Osteoblast (primary cell): ENCODE data around the gene PLD4. TPM values are rescaled to one million over a fixed set of nuclear protein-coding genes. Genes with fewer than 3 reads are reported as not detected.

Experiments
- DNase-seq: peaks from one replicate; pipeline ENCODE4 v3.0.0; 2011; ENCODE audit warnings: low spot score, mixed read lengths; ENCODE audit not compliant: insufficient read length; ENCODE audit errors: missing footprints
- H2AFZ ChIP-seq: 2 replicates; pipeline ENCODE4 v1.6.0; 2011; ENCODE audit warnings: mild to moderate bottlenecking, low read length
- H3K27ac ChIP-seq: 2 replicates; pipeline ENCODE4 v1.5.1; 2011; ENCODE audit warnings: mild to moderate bottlenecking, low read depth, low read length, moderate library complexity
- H3K27me3 ChIP-seq: 2 replicates; pipeline ENCODE4 v1.6.0; 2012; ENCODE audit warnings: mild to moderate bottlenecking, control low read depth, inconsistent platforms, low read length, moderate library complexity; ENCODE audit not compliant: insufficient read depth
- H3K36me3 ChIP-seq: 2 replicates; pipeline ENCODE4 v1.5.1; 2011; ENCODE audit warnings: mild to moderate bottlenecking, low read length, control low read depth, moderate library complexity; ENCODE audit not compliant: insufficient read depth
- H3K4me1 ChIP-seq: 2 replicates; pipeline ENCODE4 v1.5.1; 2011; ENCODE audit warnings: mild to moderate bottlenecking, low read length, control low read depth, moderate library complexity; ENCODE audit not compliant: insufficient read depth
- H3K4me2 ChIP-seq: 2 replicates; pipeline ENCODE4 v1.6.0; 2011; ENCODE audit warnings: mild to moderate bottlenecking, low read length; ENCODE audit not compliant: insufficient read depth
- H3K4me3 ChIP-seq: fragments of 200-600 bp; sonication (generic); 3 replicates; pipeline ENCODE4 v1.5.1; 2012; ENCODE audit warnings: mild to moderate bottlenecking, low read length, inconsistent platforms; ENCODE audit not compliant: insufficient read depth
- H3K79me2 ChIP-seq: 2 replicates; pipeline ENCODE4 v1.6.0; 2012; ENCODE audit warnings: mild to moderate bottlenecking, low read length, control low read depth, inconsistent platforms; ENCODE audit not compliant: insufficient read depth
- H3K9me3 ChIP-seq: 2 replicates; pipeline ENCODE4 v1.5.1; 2011; ENCODE audit warnings: low read depth, low read length, control low read depth
- H4K20me1 ChIP-seq: 2 replicates; pipeline ENCODE4 v1.6.0; 2012; ENCODE audit warnings: mild to moderate bottlenecking, low read length, control low read depth; ENCODE audit not compliant: insufficient read depth
- CTCF ChIP-seq: IDR thresholded peaks from 2 replicates; pipeline ENCODE4 v1.5.1; 2011; ENCODE audit warnings: mild to moderate bottlenecking, low read depth, low read length, moderate library complexity; ENCODE audit errors: extremely low read depth
- total RNA-seq: library from RNA; depleted of rRNA; stranded (reverse); fragments of >200 nt; gene quantifications from 2 replicates; pipeline ENCODE4 v1.2.3, GENCODE V29; 2012

Gene PLD4
- total RNA-seq, 1 donor, result not detected

DNA sequence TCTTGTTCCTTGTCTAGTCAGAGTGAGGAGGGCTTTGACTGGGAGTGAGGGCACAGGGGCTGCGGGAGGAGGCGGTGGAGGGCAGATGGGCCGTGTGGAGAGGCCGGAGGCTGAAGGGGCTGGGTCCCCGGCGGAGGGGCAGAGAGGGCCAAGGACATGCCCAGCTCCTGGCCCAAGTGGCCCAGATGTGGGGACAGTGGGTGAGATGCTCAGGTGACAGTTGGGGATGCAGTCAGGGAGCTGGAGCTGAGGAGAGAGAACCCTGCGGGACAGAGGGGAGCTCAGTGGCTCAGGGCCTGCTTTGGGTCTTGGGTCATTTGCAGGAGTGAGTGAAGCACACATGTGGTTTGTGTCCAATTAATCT lies 26.5 kb upstream of the PLD4 start:
- no peaks in the 10 kb centered on the region for H3K79me2 ChIP-seq
- peak; percentile 54 for DNase-seq
- H2AFZ ChIP-seq, result no peak overlapping the region
- no peaks in the 10 kb centered on the region for H3K9me3 ChIP-seq
- H3K4me3 ChIP-seq, result no peak overlapping the region
- H4K20me1 ChIP-seq, result peaks cover 8% of the 10 kb centered on the region
- peaks cover 2% of the 10 kb centered on the region for H3K36me3 ChIP-seq
- H3K4me2 ChIP-seq, result no peak overlapping the region
- H3K4me1 ChIP-seq, result no peaks in the 10 kb centered on the region
- H3K27me3 ChIP-seq, result peaks cover 2% of the 10 kb centered on the region
- no peak overlapping the region for H3K27ac ChIP-seq
- TF ChIP-seq CTCF, result no peak

DNA sequence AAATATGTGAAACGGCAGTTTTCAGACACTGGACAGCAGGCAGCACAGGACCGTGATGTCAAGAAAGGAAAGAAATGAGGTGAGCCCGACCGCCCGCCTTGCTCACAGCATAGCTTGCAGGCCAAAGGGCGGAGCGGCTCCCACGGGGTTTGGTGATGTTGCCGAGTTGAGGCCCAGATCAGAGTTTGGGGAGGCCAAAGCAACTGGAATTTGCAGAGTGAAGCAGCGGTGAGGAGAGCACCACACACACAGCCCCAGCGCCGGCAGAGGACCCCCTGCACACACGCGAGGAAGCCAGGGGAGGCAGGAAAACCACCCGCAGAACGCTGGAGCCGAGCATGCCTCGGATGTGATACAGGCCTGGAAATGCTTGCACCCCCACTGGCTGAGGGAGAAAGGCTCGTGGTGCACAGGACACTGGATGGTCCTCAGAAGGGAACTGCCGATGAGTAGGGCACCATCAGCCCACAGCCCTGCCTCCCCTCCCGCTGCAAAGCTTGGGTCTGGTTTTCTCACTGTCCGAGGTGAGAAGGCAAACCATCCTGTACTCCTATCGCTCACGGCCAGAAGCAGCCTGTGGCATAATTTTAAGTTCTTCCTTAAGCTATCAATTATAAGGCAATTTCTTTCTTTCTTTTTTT lies 25.7 kb upstream of the PLD4 start:
- Histone ChIP-seq H3K4me3 (no peak overlapping the region), H3K9me3 (no peaks in the 10 kb centered on the region), H3K36me3 (no peaks in the 10 kb centered on the region), H4K20me1 (peaks cover 8% of the 10 kb centered on the region), H3K4me1 (no peaks in the 10 kb centered on the region), H3K4me2 (no peak overlapping the region), H2AFZ (no peak overlapping the region), H3K27ac (no peak overlapping the region), H3K79me2 (no peaks in the 10 kb centered on the region), H3K27me3 (peaks cover 4% of the 10 kb centered on the region)
- DNase-seq, result peak; percentile 44
- TF ChIP-seq CTCF, result no peak

GRCh38 chr14:104899781-104900180 lies 24.9 kb upstream of the PLD4 start:
- Histone ChIP-seq H3K27me3 (peaks cover 5% of the 10 kb centered on the region), H3K4me1 (no peaks in the 10 kb centered on the region), H3K9me3 (no peaks in the 10 kb centered on the region), H3K4me2 (no peak overlapping the region), H3K4me3 (no peak overlapping the region), H2AFZ (no peak overlapping the region), H3K36me3 (no peaks in the 10 kb centered on the region), H3K79me2 (no peaks in the 10 kb centered on the region), H4K20me1 (peaks cover 8% of the 10 kb centered on the region), H3K27ac (no peak overlapping the region)
- DNase-seq, result no peak
- no peak for TF ChIP-seq CTCF

DNA sequence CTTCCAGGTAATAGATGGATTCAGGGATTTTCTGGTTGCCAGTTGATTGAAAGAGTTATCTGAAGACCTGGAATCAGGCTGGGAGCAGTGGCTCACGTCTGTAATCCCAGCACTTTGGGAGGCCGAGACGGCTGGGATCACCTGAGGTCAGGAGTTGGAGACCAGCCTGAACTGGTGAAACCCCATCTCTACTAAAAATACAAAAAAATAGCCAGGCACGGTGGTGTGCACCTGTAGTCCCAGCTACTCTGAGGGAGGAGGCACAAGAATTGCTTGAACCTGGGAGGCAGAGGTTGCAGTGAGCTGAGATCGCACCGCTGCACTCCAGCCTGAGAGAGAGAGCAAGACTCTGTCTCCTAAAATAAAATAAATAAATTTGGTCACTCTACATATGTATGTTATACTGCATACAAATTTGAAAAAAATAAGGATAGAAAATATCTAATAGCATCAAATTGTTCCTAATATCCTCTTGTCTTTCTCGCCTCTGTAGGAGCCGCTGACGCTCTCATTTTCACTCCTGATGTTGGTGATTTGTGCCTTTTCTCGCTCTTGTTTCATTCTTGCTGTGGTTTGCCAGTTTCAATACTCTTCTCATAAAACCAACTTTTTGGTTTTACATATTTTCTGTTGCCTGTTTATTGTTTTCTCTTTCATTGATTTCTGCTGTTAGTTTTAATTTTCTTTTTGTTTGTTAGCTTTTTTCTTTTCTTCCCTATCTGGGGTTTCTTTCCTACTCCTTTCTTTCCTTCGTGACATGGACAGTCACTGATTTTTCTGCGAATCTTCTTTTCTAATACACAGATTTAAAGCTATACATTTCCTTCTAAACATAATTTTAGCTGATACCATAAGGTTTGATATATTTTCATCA lies 23.8 kb upstream of the PLD4 start:
- peaks cover 5% of the 10 kb centered on the region for H3K27me3 ChIP-seq
- no peak for DNase-seq
- H4K20me1 ChIP-seq, result peaks cover 2% of the 10 kb centered on the region
- no peaks in the 10 kb centered on the region for H3K36me3 ChIP-seq
- H3K4me2 ChIP-seq, result no peak overlapping the region
- H3K9me3 ChIP-seq, result no peaks in the 10 kb centered on the region
- H3K79me2 ChIP-seq, result no peaks in the 10 kb centered on the region
- H3K4me1 ChIP-seq, result no peaks in the 10 kb centered on the region
- no peak overlapping the region for H3K4me3 ChIP-seq
- no peak overlapping the region for H2AFZ ChIP-seq
- no peak overlapping the region for H3K27ac ChIP-seq
- TF ChIP-seq CTCF, result no peak
